NCI-H1092 treated with DMSO at 0.1 percent for 48 hours (cell line): Measurements from ENCODE around the gene CIB4.

ENCODE experiments used
- DNase-seq: peaks from one replicate; lab custom pipeline; 2025; lab: John Stamatoyannopoulos, UW

Gene CIB4

GRCh38 chr2:26621469-26622199 is 19.5 kb downstream of the CIB4 start:
- DNase-seq = no peak

GRCh38 chr2:26620031-26620605 is 21.0 kb downstream of the CIB4 start:
- DNase-seq = no peak

- no peak for DNase-seq
Observed at GRCh38 chr2:26619521-26619951, 21.6 kb downstream of the CIB4 start.

- no peak for DNase-seq
Observed at GRCh38 chr2:26619096-26619495, 22.1 kb downstream of the CIB4 start.

- no peak for DNase-seq
Observed at GRCh38 chr2:26618611-26619010, 22.6 kb downstream of the CIB4 start.

GRCh38 chr2:26617588-26618083 is 23.5 kb downstream of the CIB4 start:
- DNase-seq = no peak

GRCh38 chr2:26616706-26617587 is 24.2 kb downstream of the CIB4 start:
- DNase-seq = no peak

GRCh38 chr2:26615860-26616705 is 25.1 kb downstream of the CIB4 start:
- DNase-seq = no peak

GRCh38 chr2:26615336-26615859 is 25.8 kb downstream of the CIB4 start:
- no peak for DNase-seq

GRCh38 chr2:26614216-26615138 is 26.7 kb downstream of the CIB4 start:
- DNase-seq = peak; percentile 62

- peak; percentile 62 for DNase-seq
Observed at GRCh38 chr2:26613241-26614215, 27.6 kb downstream of the CIB4 start.

GRCh38 chr2:26612522-26613240 is 28.5 kb downstream of the CIB4 start:
- peak; percentile 6 for DNase-seq

GRCh38 chr2:26612034-26612433 is 29.1 kb downstream of the CIB4 start:
- no peak for DNase-seq

GRCh38 chr2:26610504-26611335 is 30.4 kb downstream of the CIB4 start:
- DNase-seq = no peak

GRCh38 chr2:26609839-26610277 is 31.3 kb downstream of the CIB4 start:
- no peak for DNase-seq

- no peak for DNase-seq
Observed at GRCh38 chr2:26609205-26609631, 31.9 kb downstream of the CIB4 start.

GRCh38 chr2:26608557-26608956 is 32.6 kb downstream of the CIB4 start:
- DNase-seq = no peak
